NCI-H146 treated with DMSO at 0.1 percent for 48 hours (cell line): ENCODE measurements around the gene STUB1.
"Not testable (repeated sequence)": the region's sequence is repeated elsewhere in the genome, so short reads cannot be mapped to it uniquely, and the experiment has no call there.

ENCODE experiments used
- DNase-seq: peaks from one replicate; lab custom pipeline; 2025; ENCODE audit not compliant: unreplicated experiment; lab: John Stamatoyannopoulos, UW

Gene STUB1

DNA sequence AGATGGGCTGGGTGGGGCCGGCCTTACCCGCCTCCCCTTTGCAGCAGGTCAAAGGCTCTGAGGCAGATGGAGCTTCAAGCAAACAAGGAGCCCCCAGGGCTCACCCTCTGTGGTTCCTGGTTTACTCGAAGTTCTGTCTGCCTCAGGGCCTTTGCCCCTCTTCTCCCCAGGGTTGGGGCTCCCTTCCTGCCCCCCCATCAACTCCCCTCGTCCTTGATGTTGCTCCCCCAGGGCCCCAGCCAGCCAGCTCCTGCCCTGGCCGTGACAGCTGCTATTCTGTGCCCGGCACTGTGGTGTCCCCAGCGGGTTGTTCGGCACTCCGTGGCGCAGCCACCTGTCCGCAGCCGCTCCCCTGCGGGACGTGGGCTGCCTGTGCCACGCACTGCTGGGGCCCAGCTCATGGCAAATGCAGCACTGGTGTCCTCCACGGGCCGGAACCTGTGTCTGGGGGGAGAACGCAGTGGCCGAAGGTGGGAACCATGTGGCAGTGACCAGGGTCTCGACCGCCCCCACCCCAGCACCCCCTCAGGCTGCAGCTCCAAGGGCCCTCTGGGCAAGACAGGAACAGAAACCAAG is 30.4 kb downstream of the STUB1 start:
- no peak for DNase-seq

DNA sequence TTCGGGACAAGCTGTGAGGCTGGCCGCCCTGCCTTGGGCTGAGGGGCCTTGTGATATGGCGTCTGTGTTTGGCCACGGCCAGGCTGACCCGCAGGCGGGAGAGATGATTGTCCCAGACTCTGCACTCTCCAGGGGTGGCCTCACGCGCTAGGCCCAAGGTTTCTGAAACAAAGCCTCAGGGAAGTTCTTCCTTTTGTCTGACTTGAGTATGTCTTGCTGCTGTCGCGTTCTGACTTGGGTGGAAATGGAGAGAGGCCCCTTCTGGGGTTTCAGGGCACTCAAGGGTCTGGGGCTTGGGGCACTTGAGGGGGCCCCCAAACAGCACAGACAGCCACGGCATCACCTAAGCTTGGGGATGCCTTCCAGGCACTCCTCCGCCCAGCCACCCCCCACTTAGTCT is 30.9 kb downstream of the STUB1 start:
- no peak for DNase-seq

DNA sequence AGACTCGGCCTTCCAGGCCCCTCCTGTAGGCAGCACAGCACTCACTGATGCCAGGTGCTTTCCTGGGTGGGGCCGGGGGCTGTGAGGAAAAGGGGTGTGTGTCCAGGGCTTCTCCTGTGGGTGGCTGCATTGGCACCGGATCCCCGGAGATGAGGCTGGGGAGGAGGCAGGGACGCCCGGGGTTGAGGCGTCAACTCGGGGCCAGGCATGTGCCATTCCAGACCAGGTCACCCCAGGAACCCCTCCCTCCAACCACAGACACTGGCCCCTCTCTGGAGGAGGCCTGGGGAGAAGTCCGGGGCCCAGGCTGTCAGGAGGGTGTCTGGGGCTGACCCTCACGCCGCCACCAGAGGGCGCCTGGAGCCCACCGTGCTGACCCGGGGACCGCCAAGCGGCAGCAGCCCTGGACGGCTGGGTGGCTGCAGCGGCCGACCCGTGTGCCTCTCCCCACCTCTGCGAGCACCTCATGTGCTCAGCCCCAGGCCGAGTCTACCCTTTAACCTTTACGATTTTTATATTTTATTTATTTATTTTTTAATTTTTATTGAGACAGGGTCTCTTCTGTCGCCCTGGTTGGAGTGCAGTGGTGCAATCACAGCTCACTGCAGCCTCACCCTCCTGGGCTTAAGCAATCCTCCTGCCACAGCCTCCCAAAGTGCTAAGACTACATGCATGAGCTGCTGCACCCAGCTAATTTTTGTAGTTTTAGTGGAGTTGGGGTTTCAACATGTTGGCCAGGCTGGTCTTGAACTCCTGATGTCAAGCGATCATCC is 31.5 kb downstream of the STUB1 start:
- peak; percentile 55 for DNase-seq

DNA sequence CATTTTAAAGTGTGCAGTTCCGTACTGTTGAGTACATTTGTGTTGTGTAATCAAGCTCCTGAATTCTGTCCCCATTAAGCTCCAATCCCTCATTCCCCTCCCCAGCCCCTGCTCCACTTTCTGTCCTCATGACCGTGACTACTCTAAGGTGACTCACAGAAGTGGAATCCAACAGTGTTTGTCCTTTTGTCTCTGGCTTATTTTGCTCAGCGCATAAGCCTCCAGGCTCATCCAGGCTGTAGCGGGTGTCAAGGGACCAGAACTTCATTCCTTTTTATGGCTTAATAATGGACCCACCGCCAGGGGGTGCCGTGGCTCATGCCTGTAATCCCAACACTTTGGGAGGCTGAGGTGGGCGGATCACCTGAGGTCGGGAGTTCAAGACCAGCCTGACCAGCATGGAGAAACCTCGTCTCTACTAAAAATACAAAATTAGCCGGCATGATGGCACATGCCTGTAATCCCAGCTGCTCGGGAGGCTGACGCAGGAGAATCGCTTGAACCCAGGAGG is 32.6 kb downstream of the STUB1 start:
- not testable (repeated sequence) for DNase-seq

DNA sequence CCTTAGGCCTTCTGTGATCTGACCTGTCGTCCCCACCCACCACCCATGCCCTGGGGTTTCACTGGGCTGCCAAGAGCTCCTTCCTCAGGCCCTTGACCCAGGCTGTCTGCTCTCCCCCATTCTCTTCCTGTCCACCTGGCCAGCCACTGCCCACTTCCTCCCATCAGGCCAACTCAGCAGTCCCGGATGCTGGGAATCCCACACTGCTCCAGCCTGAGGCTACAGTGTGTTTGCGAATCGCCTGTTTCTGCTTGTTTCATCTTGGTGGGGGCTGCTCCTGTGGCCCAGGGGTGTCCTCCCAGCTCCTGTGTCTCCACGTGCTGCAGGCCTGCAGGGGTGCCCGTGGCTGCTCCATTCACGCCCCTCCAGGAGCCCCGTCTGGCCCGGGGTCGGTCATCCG is 33.9 kb downstream of the STUB1 start:
- no peak for DNase-seq

DNA sequence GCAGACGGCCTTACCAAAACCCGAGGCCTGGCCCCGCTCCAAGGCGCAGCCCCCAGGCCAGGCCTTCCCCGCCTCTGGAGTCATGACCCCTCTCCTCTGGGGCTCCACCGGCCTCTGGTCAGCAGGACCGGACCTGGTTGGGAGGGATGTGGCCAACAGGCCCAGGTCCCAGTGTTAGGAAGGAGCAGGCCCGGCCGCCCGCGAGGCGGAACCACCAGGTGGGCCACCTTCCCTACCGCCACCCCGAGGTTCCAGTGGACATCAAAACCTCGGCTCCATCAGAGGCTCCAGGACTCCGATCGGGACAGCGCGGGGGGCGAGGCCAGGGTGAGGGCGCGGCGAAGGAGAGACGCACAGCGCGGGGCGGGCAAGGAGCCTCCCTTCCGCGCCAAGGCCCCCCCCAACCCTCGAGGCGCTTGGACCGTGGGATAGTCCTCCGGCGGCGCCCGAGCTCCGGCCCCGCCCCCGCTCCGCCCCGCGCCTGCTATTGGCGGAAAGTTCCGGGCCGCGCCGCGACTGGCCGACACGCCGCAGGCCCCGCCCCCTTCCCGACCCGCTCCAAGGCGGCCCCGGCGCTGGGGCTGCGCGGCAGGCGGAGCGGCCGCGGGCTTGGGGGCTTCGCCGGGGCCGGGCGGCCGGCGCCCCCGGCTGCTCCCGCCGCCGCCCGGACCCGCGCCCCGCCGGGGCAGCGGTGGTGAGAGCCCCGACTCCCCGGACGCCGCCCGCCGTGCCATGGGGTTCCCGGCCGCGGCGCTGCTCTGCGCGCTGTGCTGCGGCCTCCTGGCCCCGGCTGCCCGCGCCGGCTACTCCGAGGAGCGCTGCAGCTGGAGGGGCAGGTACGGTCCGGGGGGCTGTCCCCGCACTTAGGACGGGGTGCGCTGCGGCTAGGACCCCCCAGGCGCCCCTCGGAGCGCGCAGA is 34.6 kb downstream of the STUB1 start, which contains the start of gene METRN:
METRN (plus strand) TSS at position 561 of the 919 bp plus-strand sequence; CDS start at position 733, 172 bp downstream.
- DNase-seq, result peak; percentile 64

DNA sequence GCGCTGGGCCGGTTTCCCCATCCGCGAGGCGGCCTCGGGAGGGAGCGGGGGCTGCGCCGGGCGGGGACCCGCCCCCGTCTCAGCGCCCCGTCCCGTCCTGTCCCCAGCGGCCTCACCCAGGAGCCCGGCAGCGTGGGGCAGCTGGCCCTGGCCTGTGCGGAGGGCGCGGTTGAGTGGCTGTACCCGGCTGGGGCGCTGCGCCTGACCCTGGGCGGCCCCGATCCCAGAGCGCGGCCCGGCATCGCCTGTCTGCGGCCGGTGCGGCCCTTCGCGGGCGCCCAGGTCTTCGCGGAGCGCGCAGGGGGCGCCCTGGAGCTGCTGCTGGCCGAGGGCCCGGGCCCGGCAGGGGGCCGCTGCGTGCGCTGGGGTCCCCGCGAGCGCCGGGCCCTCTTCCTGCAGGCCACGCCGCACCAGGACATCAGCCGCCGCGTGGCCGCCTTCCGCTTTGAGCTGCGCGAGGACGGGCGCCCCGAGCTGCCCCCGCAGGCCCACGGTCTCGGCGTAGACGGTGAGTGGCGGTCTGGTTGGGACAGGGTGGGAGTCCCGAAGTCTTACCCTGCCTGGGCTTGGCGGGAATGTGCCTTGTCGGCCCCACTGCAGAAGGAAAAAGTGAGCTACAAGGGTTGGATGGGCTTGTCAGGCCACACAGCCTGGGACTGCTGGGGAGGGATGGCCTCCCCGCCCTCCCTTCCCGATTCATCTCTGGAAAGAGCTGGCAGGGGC is 35.4 kb downstream of the STUB1 start:
- DNase-seq, result no peak

DNA sequence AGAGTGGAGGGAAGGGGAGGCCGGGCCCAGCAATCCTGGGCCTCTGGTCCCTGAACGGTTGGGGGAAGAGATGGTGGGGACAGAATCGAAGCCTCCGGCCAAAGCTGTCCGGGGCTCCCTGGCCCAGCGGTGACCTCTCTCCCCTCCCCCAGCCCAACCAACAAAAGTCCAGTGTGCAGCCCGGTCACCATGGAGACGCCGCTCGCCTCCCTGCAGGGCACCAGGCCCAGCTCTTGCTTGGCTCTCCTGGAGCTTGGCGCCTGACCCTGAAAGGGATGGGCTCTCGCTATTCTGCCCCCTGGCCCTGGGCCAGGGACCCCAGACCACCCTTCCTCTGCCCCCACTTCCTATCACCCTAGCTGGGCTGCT is 36.0 kb downstream of the STUB1 start:
- DNase-seq, result peak; percentile 63

DNA sequence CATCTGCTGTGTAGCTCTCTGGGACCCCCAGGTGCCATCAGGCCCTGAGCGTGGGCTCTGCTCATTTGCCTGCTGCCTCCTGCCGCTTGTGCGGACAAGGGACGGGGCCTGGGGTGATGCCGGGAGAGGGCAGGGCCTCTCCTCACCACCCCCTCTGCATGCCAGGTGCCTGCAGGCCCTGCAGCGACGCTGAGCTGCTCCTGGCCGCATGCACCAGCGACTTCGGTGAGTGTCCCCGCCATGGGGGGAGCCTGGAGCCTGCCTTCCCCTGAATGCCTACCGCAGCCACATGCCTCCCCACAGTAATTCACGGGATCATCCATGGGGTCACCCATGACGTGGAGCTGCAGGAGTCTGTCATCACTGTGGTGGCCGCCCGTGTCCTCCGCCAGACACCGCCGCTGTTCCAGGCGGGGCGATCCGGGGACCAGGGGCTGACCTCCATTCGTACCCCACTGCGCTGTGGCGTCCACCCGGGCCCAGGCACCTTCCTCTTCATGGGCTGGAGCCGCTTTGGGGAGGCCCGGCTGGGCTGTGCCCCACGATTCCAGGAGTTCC is 36.6 kb downstream of the STUB1 start:
- DNase-seq, result no peak

DNA sequence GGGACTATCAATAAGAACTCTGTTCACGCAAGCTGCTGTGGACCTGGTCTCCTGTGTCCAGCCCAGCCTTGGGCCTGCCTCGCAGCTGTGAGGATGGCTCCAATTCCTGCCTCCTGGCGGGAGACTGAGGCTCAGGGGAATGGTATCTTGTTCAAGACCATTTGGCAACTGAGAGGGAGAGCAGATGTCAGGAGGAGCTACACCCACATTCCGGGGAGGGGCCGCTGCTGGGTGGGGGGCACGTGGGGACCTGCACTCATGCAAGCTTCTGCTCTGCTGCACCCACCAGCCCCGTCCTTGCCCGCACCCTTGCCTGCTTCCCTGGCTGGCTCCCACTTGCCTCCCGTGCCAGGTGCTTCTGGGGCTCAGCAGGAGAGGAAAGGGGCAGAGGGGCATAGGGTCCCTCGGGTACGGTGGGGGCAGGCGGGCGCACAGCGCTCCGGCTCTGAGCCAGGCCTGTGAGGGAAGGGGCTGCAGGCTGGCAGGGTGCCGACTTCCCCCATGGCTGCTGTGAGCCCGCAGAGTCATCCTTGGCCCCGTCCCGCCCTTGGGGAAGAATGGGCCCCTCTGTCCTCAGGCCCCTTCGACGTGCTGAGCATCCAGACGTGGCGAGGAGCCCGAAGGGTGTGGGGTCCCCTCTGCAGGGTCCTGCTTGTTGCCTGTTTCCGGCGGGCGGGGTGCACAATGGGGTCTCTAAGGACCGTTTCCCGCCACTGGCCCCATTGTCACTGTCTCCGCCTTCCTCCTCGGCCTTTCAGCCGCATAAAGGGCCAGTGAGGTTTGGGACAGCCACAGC is 37.4 kb downstream of the STUB1 start:
- DNase-seq, result no peak

DNA sequence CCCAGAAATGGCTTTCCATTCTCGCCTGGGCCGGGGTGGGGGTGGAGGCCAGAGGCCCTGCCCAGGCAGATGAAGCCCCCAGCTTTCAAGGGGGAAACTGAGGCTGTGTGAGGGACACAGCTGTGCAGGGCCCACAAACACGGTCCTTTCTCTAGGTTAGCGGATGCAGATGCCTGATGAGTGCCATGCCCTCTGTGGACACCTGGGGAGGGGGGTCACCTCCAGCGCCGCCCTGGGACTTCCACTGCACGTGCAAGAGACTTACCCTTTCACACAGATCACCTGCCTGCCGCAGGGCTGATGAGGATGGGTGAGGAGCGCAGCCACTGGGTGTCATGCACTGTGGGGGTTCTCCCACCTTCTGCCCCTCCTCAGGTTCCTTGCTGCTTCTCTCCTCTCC is 38.2 kb downstream of the STUB1 start:
- DNase-seq, result no peak

DNA sequence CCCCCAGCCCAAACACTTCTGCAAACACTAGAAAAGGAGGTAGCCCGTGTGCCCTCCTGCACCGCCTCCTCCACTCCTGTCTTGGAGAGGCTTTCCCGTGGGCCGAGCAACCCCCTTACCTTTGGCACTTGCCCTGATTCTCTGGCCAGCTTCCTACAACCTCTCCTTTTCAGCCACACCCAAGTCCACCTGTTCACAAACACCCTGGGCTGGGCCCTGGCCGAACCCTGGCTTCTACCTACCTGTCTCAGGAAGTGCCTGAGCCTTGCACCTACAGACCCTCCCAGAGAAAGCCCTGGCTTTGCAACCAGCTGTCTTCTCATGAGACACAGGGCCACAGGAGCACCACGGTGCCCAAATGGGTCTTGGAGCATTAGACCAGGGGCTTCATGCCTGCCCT is 38.7 kb downstream of the STUB1 start:
- DNase-seq, result no peak

DNA sequence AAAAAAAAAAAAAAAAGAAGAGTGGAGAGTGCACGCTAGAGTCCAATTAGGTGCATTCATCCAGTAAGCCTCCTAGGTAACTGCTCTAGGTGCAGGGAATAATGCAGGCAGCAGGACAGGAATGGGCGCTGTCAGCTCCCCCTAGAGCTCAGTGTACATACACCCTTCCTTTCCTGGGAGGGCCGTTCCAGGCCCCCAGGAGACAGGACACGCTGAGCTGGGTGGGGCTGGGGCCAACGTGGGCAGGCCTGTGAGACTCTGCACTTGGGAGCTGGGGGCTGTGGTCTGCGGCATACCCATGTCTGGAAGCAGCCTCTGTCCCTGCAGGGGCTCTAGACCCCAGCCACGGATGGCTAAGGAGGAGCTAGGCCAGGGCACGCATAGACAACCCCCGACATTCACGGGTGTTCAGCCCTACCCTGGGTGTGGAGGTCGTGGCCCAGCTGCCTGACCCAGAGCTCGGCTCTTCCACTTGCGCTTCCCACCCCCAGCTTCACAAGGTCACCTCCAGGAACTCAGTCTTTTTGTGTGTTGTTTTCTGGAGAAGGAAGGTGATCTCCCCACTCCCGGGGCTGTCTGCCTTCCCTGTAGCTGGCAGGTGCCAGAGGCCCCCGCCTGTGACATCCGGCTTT is 39.7 kb downstream of the STUB1 start:
- DNase-seq, result peak; percentile 75

DNA sequence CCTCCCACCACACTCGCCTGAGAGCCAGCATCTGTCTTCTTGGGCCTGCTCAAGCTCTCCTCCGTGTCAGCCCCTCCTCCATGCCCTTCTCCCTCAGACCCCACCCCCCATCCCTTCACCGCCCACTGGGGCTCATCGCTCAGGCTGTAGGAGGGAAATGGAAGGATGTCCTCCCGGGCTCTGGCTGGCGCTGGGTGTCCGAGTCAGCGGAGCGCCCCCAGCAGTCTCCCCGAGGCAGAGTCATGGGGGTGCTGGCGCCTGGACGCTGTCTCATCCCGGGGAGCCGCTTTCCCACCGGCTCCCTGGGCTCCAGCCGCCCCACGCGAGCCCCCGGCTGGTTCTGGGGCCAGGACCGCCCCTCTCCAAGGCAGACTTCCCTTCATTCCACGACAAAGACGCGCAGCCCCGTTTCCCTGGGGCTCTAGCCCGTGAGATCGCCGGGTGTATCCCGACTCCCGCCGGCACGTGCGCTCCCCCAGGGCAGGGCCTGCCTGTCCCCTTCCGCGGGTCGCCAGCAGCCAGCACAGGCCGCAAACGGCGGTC is 40.3 kb downstream of the STUB1 start:
- DNase-seq, result peak; percentile 81

DNA sequence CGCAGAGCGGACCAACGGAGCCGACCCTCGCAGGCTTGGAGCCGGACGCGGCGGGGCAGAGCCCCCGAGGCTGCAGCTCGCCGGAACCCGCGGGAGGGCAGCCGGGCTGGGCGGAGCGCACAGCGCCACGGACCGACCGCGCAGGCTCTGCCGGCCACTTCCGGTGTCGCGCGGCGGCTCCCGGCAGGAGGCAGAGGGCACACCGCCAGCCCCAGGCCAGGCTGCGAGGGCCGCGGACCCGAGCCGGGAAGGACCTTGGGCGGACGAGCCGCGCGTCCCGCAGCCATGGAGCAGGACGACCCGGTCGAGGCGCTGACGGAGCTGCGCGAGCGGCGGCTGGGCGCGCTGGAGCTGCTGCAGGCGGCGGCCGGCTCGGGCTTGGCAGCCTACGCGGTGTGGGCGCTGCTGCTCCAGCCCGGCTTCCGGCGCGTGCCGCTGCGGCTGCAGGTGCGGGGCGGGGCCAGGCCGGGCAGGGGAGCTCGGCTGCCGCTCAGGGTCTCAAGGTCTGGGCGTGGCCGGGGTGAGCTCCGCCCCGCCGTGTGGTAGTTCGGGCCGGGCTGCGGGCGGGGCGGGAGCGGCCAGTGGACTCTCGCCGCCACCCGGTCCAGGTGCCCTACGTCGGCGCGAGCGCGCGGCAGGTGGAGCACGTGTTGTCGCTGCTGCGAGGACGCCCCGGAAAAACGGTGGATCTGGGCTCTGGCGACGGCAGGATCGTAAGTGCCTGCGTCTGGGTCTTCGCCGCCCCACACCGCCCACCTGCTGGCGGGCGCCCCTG is 41.0 kb downstream of the STUB1 start, which contains the start of gene ANTKMT:
ANTKMT (plus strand) TSS at position 157 of the 775 bp plus-strand sequence; CDS start at position 286, 129 bp downstream.
- DNase-seq, result peak; percentile 71

DNA sequence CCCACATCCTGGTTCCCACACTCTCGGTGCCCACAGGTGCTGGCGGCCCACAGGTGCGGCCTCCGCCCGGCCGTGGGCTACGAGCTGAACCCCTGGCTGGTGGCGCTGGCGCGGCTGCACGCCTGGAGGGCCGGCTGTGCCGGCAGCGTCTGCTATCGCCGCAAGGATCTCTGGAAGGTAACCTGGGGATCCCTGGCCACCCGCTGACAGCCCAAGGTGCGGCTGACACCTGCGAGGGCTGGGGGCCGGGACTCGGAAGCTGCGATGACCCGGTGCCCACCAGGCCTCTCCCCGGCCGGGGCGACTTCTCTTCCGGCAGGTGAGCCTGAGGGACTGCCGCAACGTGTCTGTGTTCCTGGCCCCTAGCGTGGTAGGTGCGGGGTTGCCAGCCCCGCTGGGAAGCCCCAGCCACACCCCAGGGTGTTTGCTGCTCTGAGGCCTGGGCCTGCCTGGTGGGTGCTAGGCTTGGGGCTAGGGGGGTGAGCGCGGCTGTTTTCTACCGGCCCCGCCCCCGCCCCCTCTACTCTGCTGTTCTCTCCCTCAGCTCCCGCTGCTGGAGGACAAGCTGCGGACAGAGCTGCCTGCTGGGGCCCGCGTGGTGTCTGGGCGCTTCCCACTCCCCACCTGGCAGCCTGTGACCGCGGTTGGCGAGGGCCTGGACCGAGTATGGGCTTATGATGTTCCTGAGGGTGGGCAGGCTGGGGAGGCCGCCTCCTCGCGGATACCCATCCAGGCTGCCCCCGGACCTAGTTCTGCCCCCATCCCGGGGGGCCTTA is 41.7 kb downstream of the STUB1 start:
- no peak for DNase-seq
